Measurements from ENCODE around the gene CAPN9.

DNA sequence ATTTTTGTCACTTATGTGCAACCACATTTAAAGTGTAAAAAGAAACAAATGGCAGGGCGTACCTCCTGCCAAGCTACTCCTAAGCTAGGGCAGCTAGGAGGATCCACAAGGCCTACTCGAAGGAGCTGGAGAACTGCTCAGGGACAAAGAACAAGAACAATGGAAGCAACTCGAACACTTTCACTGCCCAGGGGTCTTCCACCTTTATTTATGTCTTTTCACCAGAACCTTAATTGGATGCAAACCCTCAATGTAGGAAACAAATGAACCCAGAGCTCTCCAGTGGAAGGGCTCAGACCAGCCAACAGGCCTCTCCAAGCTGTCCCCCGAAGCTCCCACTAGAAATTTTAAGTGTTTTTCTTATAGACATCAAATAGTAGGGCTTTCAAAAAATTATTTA is 81.2 kb downstream of the CAPN9 start:
- TF ChIP-seq CTCF (IDR thresholded peaks at IDR 0.05) (no peak), POLR2A (IDR thresholded peaks at IDR 0.05) (no peak)
